PC-9 (cell line): Measurements from ENCODE around the gene TAS2R40. TPM values are rescaled to one million over a fixed set of nuclear protein-coding genes. Genes with fewer than 3 reads are reported as not detected.

Experiments used
- BruUV-seq: library from RNA; stranded (reverse); fragments of 400-500 nt; replicated peaks from 2 replicates; lab custom pipeline; 2021; lab: Mats Ljungman, UMichigan
- CTCF ChIA-PET: fragments of 300-600 bp; sonication (Branson Sonifier 250); formaldehyde crosslinking; loops from one replicate; lab custom pipeline; 2022; ENCODE audit warnings: antibody characterized with exemption; lab: Charles Lee
- POLR2A ChIA-PET: fragments of 300-600 bp; sonication (Branson Sonifier 250); formaldehyde crosslinking; loops from one replicate; lab custom pipeline; 2022; ENCODE audit warnings: antibody characterized with exemption; ENCODE audit not compliant: unreplicated experiment; lab: Charles Lee
- DNase-seq, 2 experiments: peaks; one replicate each; pipeline versions ENCODE4 v3.0.0 to v3.0.0-alpha.2; 2015 to 2022; ENCODE audit warnings: mixed read lengths in 1 of 2
- H2AFZ ChIP-seq: fragments of 200-600 bp; sonication (generic); 2 replicates; pipeline ENCODE4 v1.8.1; 2017; ENCODE audit warnings: antibody characterized with exemption
- H3F3A ChIP-seq: fragments of 200-600 bp; sonication (generic); 2 replicates; pipeline ENCODE4 v1.8.1; 2017; ENCODE audit warnings: antibody characterized with exemption, mild to moderate bottlenecking, low read depth; ENCODE audit not compliant: insufficient read depth
- H3K27ac ChIP-seq: fragments of 200-600 bp; sonication (generic); 2 replicates; pipeline ENCODE4 v1.6.1; 2016; ENCODE audit warnings: mixed run types
- H3K27me3 ChIP-seq: fragments of 200-600 bp; sonication (generic); 2 replicates; pipeline ENCODE4 v1.6.1; 2016; ENCODE audit warnings: low read depth, mixed run types; ENCODE audit not compliant: insufficient read depth
- H3K36me3 ChIP-seq: fragments of 200-600 bp; sonication (generic); 2 replicates; pipeline ENCODE4 v1.6.1; 2016; ENCODE audit warnings: low read depth, mixed run types
- H3K4me1 ChIP-seq: fragments of 200-600 bp; sonication (generic); replicated peaks from 2 replicates; pipeline ENCODE4 v1.6.1; 2016; ENCODE audit warnings: mixed run types; ENCODE audit not compliant: insufficient read depth
- H3K4me2 ChIP-seq: fragments of 200-600 bp; sonication (generic); 2 replicates; pipeline ENCODE4 v1.6.1; 2017; ENCODE audit warnings: mixed run types
- H3K4me3 ChIP-seq: fragments of 200-600 bp; sonication (generic); 2 replicates; pipeline ENCODE4 v1.6.1; 2016; ENCODE audit warnings: mixed run types
- H3K79me2 ChIP-seq: fragments of 200-600 bp; sonication (generic); 2 replicates; pipeline ENCODE4 v1.6.1; 2017; ENCODE audit warnings: low read depth, mixed run types
- H3K9me2 ChIP-seq: fragments of 200-600 bp; sonication (generic); 2 replicates; pipeline ENCODE4 v1.8.1; 2017; ENCODE audit warnings: mild to moderate bottlenecking; ENCODE audit not compliant: insufficient read depth
- H3K9me3 ChIP-seq: fragments of 200-600 bp; sonication (generic); 2 replicates; pipeline ENCODE4 v1.8.1; 2016; ENCODE audit warnings: low read depth; ENCODE audit not compliant: insufficient read depth
- H4K20me1 ChIP-seq: fragments of 200-600 bp; sonication (generic); 2 replicates; pipeline ENCODE4 v1.8.1; 2017; ENCODE audit not compliant: insufficient read depth
- EZH2 ChIP-seq: fragments of 200-600 bp; sonication (generic); IDR thresholded peaks from 2 replicates; pipeline ENCODE4 v1.8.0; 2017; ENCODE audit warnings: antibody characterized with exemption, low read depth
- intact Hi-C: fragments of 100-400 bp; cut with micrococcal nuclease; formaldehyde crosslinking; loops from one replicate; pipeline ENCODE4 v1.10.0; 2022; ENCODE audit not compliant: unreplicated experiment
- total RNA-seq: library from RNA; stranded (reverse); gene quantifications from 2 replicates; pipeline ENCODE4 v1.2.3, GENCODE V29; 2021
- TF ChIP-seq, protein P1 (sequence below): fragments of 200-600 bp; sonication (generic); conservative IDR thresholded peaks from 2 replicates; pipeline ENCODE4 v1.6.1; 2017; ENCODE audit warnings: mixed run types, antibody characterized with exemption, mild to moderate bottlenecking, moderate library complexity

TAS2R40 gene
- total RNA-seq, 1 experiment from 2014 or later: not detected

DNA sequence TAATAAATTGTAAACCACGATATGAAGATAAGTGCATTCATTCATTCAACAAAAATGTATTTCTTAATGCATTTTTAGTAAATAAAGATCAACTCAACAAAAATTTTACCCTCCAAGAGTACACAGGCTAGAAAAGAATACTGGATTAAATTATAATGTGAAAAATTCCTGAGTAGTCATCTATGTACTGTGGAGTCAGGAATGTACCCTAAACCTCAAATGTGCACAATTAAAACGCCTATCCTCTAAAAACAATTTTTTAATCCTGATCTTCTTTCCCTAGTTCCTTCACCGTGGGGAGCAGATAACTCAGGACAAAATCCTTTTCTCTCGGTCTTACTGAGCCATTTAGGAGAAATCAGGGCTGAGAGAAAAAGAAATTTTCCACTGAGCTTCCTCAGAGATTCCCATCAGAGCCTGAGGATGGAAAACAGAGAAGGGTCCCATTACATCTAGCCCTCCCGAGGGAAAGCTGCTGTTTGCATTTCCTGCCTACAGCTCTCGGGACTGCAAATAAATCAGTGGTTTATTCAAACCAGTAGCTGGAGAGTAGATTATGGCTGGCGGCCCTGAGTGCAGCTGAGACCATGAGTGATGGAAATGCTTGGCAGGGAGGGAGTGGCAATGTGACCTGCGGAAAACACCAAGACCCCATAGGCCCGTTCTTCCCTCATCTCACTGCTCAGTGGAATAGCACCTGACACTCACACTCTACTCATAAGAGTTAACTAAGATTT, 7.4 kb downstream of the TAS2R40 start:
- DNase-seq: no peak
- TF ChIP-seq EZH2: no peak
- TF ChIP-seq, protein P1, sequence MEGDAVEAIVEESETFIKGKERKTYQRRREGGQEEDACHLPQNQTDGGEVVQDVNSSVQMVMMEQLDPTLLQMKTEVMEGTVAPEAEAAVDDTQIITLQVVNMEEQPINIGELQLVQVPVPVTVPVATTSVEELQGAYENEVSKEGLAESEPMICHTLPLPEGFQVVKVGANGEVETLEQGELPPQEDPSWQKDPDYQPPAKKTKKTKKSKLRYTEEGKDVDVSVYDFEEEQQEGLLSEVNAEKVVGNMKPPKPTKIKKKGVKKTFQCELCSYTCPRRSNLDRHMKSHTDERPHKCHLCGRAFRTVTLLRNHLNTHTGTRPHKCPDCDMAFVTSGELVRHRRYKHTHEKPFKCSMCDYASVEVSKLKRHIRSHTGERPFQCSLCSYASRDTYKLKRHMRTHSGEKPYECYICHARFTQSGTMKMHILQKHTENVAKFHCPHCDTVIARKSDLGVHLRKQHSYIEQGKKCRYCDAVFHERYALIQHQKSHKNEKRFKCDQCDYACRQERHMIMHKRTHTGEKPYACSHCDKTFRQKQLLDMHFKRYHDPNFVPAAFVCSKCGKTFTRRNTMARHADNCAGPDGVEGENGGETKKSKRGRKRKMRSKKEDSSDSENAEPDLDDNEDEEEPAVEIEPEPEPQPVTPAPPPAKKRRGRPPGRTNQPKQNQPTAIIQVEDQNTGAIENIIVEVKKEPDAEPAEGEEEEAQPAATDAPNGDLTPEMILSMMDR: no peak
- H3K27ac ChIP-seq: no peak overlapping the region
- H3F3A ChIP-seq: peaks cover 3% of the 10 kb centered on the region; the same call in 1 of the 2 replicates
- no TSS peak for BruUV-seq
- H3K4me3 ChIP-seq: no peak overlapping the region
- no peak overlapping the region for H3K4me2 ChIP-seq
- no peak overlapping the region for H2AFZ ChIP-seq
- ChIA-PET CTCF (no interaction called here), POLR2A (no interaction called here)
- no peaks in the 10 kb centered on the region for H3K79me2 ChIP-seq
- H3K9me3 ChIP-seq: no peaks in the 10 kb centered on the region
- intact Hi-C loops: no loop called here
- H3K36me3 ChIP-seq: no peaks in the 10 kb centered on the region
- no peaks in the 10 kb centered on the region for H3K9me2 ChIP-seq
- H3K4me1 ChIP-seq: peaks cover 14% of the 10 kb centered on the region
- H4K20me1 ChIP-seq: no peaks in the 10 kb centered on the region
- no peaks in the 10 kb centered on the region for H3K27me3 ChIP-seq

DNA sequence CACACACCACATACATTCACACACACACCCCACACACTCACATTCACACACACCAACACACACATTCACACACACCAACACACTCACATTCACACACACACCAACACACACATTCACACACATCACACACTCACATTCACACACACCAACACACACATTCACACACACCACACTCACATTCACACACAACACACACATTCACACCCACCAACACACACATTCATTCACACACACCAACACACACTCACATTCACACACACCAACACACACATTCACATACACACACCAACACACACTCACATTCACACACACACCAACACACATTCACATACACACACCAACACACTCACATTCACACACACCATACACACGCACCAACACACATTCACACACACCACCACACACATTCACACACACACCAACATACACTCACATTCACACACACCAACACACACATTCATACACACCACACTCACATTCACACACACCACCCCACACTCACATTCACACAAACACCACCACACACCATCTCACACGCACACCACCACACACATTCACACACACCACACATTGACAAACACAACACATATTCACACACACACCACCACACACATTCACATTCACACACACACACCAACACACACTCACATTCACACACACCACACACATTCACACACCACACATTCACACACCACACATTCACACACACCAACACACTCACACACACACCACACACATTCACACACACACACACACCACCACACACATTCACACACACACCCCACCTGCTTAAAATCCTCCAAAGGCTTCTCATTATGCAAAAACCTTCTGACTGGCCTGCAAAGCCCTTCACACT, 9.0 kb downstream of the TAS2R40 start:
- CTCF ChIA-PET: no interaction called here
- H3F3A ChIP-seq: no peaks in the 10 kb centered on the region
- H3K27ac ChIP-seq: no peak overlapping the region
- H4K20me1 ChIP-seq: no peaks in the 10 kb centered on the region
- BruUV-seq: no TSS peak
- H3K27me3 ChIP-seq: no peaks in the 10 kb centered on the region
- H3K4me2 ChIP-seq: no peak overlapping the region
- intact Hi-C loops: loop anchor here (10.0 kb wide), 1 partner anchor 274 kb away; no protein-coding TSS in a partner anchor
- H3K4me1 ChIP-seq: peaks cover 10% of the 10 kb centered on the region; the same call in 1 of the 2 replicates
- H3K9me2 ChIP-seq: no peaks in the 10 kb centered on the region
- DNase-seq: no peak
- H3K9me3 ChIP-seq: peaks cover 4% of the 10 kb centered on the region; the same call in 1 of the 2 replicates
- TF ChIP-seq, protein P1: no peak
- TF ChIP-seq EZH2: no peak
- H2AFZ ChIP-seq: no peak overlapping the region
- no peaks in the 10 kb centered on the region for H3K36me3 ChIP-seq
- POLR2A ChIA-PET: no interaction called here
- H3K79me2 ChIP-seq: no peaks in the 10 kb centered on the region
- no peak overlapping the region for H3K4me3 ChIP-seq

DNA sequence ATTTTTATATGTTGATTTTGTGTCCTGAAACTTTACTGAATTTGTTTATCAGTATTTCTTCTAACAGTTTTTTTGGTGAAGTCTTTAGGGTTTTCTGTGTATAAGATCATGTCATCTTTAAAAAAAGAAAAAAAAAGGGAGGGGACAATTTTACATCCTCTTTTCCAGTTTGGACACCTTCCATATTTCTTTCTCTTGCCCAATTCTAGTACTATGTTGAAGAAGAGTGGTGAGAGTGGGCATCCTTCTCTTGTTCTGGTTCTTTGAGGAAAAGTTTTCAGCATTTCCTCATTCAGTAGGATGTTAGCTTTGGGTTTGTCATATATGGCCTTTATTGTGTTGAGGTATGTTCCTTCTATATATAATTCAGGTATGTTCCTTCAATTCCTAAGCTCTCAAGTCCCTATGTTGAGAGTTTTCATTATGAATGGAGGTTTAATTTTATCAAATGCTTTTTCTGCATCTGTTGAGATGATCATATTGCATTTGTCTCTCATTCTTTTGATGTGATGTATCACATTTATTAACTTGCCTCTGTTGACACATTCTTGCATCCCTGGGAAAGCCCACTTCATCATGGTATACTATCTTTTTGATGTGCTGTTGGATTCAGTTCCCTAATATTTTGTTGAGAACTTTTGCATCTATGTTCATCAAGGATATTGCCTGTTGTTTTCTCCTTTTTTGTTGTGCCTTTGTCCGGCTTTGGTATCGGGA, 12.1 kb downstream of the TAS2R40 start:
- intact Hi-C loops: loop anchor here (10.0 kb wide), 1 partner anchor 271 kb away; no protein-coding TSS in a partner anchor
- Histone ChIP-seq H3K27ac (no peak overlapping the region), H3K4me2 (no peak overlapping the region), H3K27me3 (no peaks in the 10 kb centered on the region), H3K36me3 (no peaks in the 10 kb centered on the region), H3K4me1 (peaks cover 6% of the 10 kb centered on the region; the same call in 1 of the 2 replicates), H3K9me3 (peaks cover 9% of the 10 kb centered on the region; the same call in 1 of the 2 replicates), H4K20me1 (no peaks in the 10 kb centered on the region), H3K4me3 (no peak overlapping the region), H3F3A (no peaks in the 10 kb centered on the region), H3K79me2 (no peaks in the 10 kb centered on the region), H3K9me2 (no peaks in the 10 kb centered on the region), H2AFZ (no peak overlapping the region)
- no peak for DNase-seq
- TF ChIP-seq, protein P1: no peak
- no peak for TF ChIP-seq EZH2
- BruUV-seq: no TSS peak
- CTCF ChIA-PET: interaction anchor here (0.6 kb wide), 1 partner anchor 111 kb away, joined by 6 read pairs; no protein-coding TSS in a partner anchor
- POLR2A ChIA-PET: no interaction called here
